H1 (cell line): ENCODE measurements around the gene CCDC197. TPM values are rescaled to one million over a fixed set of nuclear protein-coding genes. Genes with fewer than 3 reads are reported as not detected.

Experiments
- CTCF ChIA-PET: fragments of 300-600 bp; sonication (Branson Sonifier 250); formaldehyde crosslinking; loops from one replicate; lab custom pipeline; 2021; ENCODE audit not compliant: partially characterized antibody; lab: Charles Lee
- POLR2A ChIA-PET: fragments of 300-600 bp; sonication (Branson Sonifier 250); formaldehyde crosslinking; loops from one replicate; lab custom pipeline; 2021; ENCODE audit warnings: inconsistent platforms; ENCODE audit not compliant: partially characterized antibody; lab: Charles Lee
- DNase-seq, 2 experiments: peaks; one replicate each; pipeline versions ENCODE4 v3.0.0 to v3.0.0-alpha.2; 2010 to 2022; ENCODE audit warnings: low spot score in 2 of 2, low read depth in 1 of 2, mixed read lengths in 1 of 2
- FAIRE-seq: peaks from 2 replicates; lab custom pipeline; 2011; peaks lifted over from hg19 to GRCh38; lab: Jason Lieb, UNC
- H2AFZ ChIP-seq: 2 replicates; pipeline ENCODE4 v1.8.1; 2012; ENCODE audit warnings: low read length, inconsistent platforms
- H2AK5ac ChIP-seq: 2 replicates; pipeline ENCODE4 v1.6.1; 2013; ENCODE audit warnings: low read depth, low read length
- H2BK120ac ChIP-seq: replicated peaks from 2 replicates; pipeline ENCODE3; 2013; ENCODE audit warnings: low read depth, low read length, inconsistent platforms
- H2BK12ac ChIP-seq: 2 replicates; pipeline ENCODE4 v1.6.1; 2013; ENCODE audit warnings: low read depth, low read length
- H2BK15ac ChIP-seq: 2 replicates; pipeline ENCODE4 v1.6.1; 2013; ENCODE audit warnings: low read length
- H2BK20ac ChIP-seq: 2 replicates; pipeline ENCODE4 v1.6.1; 2013; ENCODE audit warnings: low read length
- H2BK5ac ChIP-seq: 2 replicates; pipeline ENCODE4 v1.6.1; 2013; ENCODE audit warnings: low read depth, low read length
- H3K14ac ChIP-seq: 2 replicates; pipeline ENCODE4 v1.6.1; 2013; ENCODE audit warnings: inconsistent platforms; ENCODE audit not compliant: insufficient read length
- H3K18ac ChIP-seq: 2 replicates; pipeline ENCODE4 v1.6.1; 2013; ENCODE audit warnings: low read length; ENCODE audit errors: extremely low read depth
- H3K23ac ChIP-seq: 2 replicates; pipeline ENCODE4 v1.6.1; 2013; ENCODE audit warnings: inconsistent platforms; ENCODE audit not compliant: insufficient read length
- H3K23me2 ChIP-seq: 2 replicates; pipeline ENCODE4 v1.6.1; 2013; ENCODE audit warnings: low read depth, low read length
- H3K27ac ChIP-seq: 2 replicates; pipeline ENCODE4 v1.6.1; 2011; ENCODE audit warnings: low read depth, low read length, inconsistent platforms
- H3K27me3 ChIP-seq, 4 experiments: replicated peaks in 1 of 4; 1 replicate in 1 of 4; 2 replicates in 3 of 4; pipeline versions ENCODE4 v1.6.1 to v1.8.1; 2011 to 2013; ENCODE audit warnings: low read length in 3 of 4, mild to moderate bottlenecking in 3 of 4, inconsistent platforms in 2 of 4, mixed read lengths in 2 of 4, moderate library complexity in 1 of 4; ENCODE audit not compliant: control insufficient read depth in 3 of 4, insufficient read depth in 3 of 4; ENCODE audit errors: extremely low read depth in 1 of 4
- H3K36me3 ChIP-seq, 4 experiments: 2 replicates each; pipeline versions ENCODE4 v1.6.1 to v1.8.1; 2011 to 2013; ENCODE audit warnings: mild to moderate bottlenecking in 4 of 4, low read length in 3 of 4, moderate library complexity in 2 of 4, control low read depth in 1 of 4, inconsistent platforms in 1 of 4; ENCODE audit not compliant: insufficient read depth in 4 of 4, control insufficient read depth in 2 of 4
- H3K4ac ChIP-seq: replicated peaks from 2 replicates; pipeline ENCODE3; 2013; ENCODE audit warnings: low read length, low read depth, mixed read lengths, inconsistent platforms; ENCODE audit not compliant: insufficient read length
- H3K4me1 ChIP-seq, 4 experiments: replicated peaks in 1 of 4; 1 replicate in 1 of 4; 2 replicates in 3 of 4; pipeline versions ENCODE4 v1.6.1 to v1.8.1; 2011 to 2013; ENCODE audit warnings: low read length in 3 of 4, inconsistent platforms in 2 of 4, mixed read lengths in 1 of 4; ENCODE audit not compliant: insufficient read depth in 4 of 4, control insufficient read depth in 3 of 4
- H3K4me2 ChIP-seq, 2 experiments: 2 replicates each; pipeline versions ENCODE4 v1.6.1 to v1.8.1; 2011 to 2013; ENCODE audit warnings: low read depth in 2 of 2, low read length in 2 of 2, control low read depth in 1 of 2, inconsistent platforms in 1 of 2, mild to moderate bottlenecking in 1 of 2; ENCODE audit not compliant: insufficient read depth in 1 of 2
- H3K4me3 ChIP-seq, 4 experiments: fragments of 200-600, 300-600 bp in 1 of 4; sonication (generic), shearing (Covaris generic), sonication (Bioruptor Twin) in 1 of 4; 2 replicates each; pipeline versions ENCODE4 v1.5.1 to v1.8.1; 2011 to 2016; ENCODE audit warnings: low read length in 4 of 4, low read depth in 3 of 4, control low read depth in 2 of 4, inconsistent platforms in 2 of 4, mild to moderate bottlenecking in 2 of 4, mixed read lengths in 1 of 4, moderate library complexity in 1 of 4; ENCODE audit not compliant: insufficient read depth in 2 of 4; ENCODE audit errors: extremely low read depth in 1 of 4
- H3K56ac ChIP-seq: replicated peaks from 2 replicates; pipeline ENCODE3; 2013; ENCODE audit warnings: low read depth, mild to moderate bottlenecking, mixed read lengths, low read length, inconsistent platforms; ENCODE audit not compliant: insufficient read length
- H3K79me1 ChIP-seq: 2 replicates; pipeline ENCODE4 v1.6.1; 2013; ENCODE audit warnings: low read depth, low read length, control low read depth
- H3K79me2 ChIP-seq, 2 experiments: 2 replicates each; pipeline versions ENCODE4 v1.6.1 to v1.8.1; 2012 to 2013; ENCODE audit warnings: low read length in 2 of 2, mild to moderate bottlenecking in 2 of 2, inconsistent platforms in 1 of 2; ENCODE audit not compliant: insufficient read depth in 2 of 2, control insufficient read depth in 1 of 2
- H3K9ac ChIP-seq, 4 experiments: replicated peaks in 1 of 4; 1 replicate in 1 of 4; 2 replicates in 3 of 4; pipeline versions ENCODE4 v1.6.1 to v1.8.1; 2011 to 2013; ENCODE audit warnings: low read depth in 3 of 4, low read length in 3 of 4, control low read depth in 2 of 4, mild to moderate bottlenecking in 2 of 4, moderate library complexity in 2 of 4, inconsistent platforms in 1 of 4; ENCODE audit errors: extremely low read depth in 1 of 4
- H3K9me3 ChIP-seq, 2 experiments: 2 replicates each; pipeline versions ENCODE4 v1.6.1 to v1.8.1; 2012 to 2013; ENCODE audit warnings: mild to moderate bottlenecking in 2 of 2, moderate library complexity in 2 of 2, control low read depth in 1 of 2, inconsistent platforms in 1 of 2, low read depth in 1 of 2, low read length in 1 of 2, mixed read lengths in 1 of 2; ENCODE audit not compliant: insufficient read depth in 2 of 2
- H4K20me1 ChIP-seq, 2 experiments: replicated peaks in 1 of 2; 2 replicates each; pipeline versions ENCODE3 to v1.8.1; 2011 to 2013; ENCODE audit warnings: inconsistent platforms in 2 of 2, low read length in 2 of 2, mild to moderate bottlenecking in 1 of 2; ENCODE audit not compliant: insufficient read depth in 2 of 2, control insufficient read depth in 1 of 2
- H4K5ac ChIP-seq: 2 replicates; pipeline ENCODE4 v1.6.1; 2013; ENCODE audit warnings: low read length, low read depth, mixed read lengths, inconsistent platforms; ENCODE audit not compliant: insufficient read length
- H4K8ac ChIP-seq: 2 replicates; pipeline ENCODE4 v1.8.0; 2013; ENCODE audit warnings: mild to moderate bottlenecking, moderate library complexity, low read length, inconsistent platforms; ENCODE audit not compliant: insufficient read depth; ENCODE audit errors: extremely low read depth
- H4K91ac ChIP-seq: replicated peaks from 2 replicates; pipeline ENCODE3; 2013; ENCODE audit warnings: low read length, mixed read lengths, inconsistent platforms; ENCODE audit not compliant: insufficient read length
- ASH2L ChIP-seq: fragments of 200-600, 300-600 bp; sonication (generic); IDR thresholded peaks from one replicate; pipeline ENCODE4 v1.7.1; 2017; ENCODE audit warnings: low read length
- CHD2 ChIP-seq: IDR thresholded peaks from 2 replicates; pipeline ENCODE4 v1.6.1; 2012; ENCODE audit warnings: low read length, improper control_type of control experiment
- CREB1 ChIP-seq: IDR thresholded peaks from 2 replicates; pipeline ENCODE4 v1.6.1; 2012; ENCODE audit warnings: inconsistent platforms
- EGR1 ChIP-seq: IDR thresholded peaks from 2 replicates; pipeline ENCODE4 v1.6.1; 2011; ENCODE audit warnings: low read depth, low read length, borderline replicate concordance
- EP300 ChIP-seq, 2 experiments: IDR thresholded peaks; 1 replicate in 1 of 2; 2 replicates in 1 of 2; pipeline ENCODE4 v1.6.1; 2011 to 2012; ENCODE audit warnings: low read depth in 2 of 2, low read length in 2 of 2, mild to moderate bottlenecking in 2 of 2, borderline replicate concordance in 1 of 2, inconsistent platforms in 1 of 2, moderate library complexity in 1 of 2
- GTF2F1 ChIP-seq: IDR thresholded peaks from 2 replicates; pipeline ENCODE4 v1.6.1; 2012; ENCODE audit warnings: low read depth, low read length, improper control_type of control experiment, borderline replicate concordance
- HDAC2 ChIP-seq, 2 experiments: fragments of 300-600 bp in 1 of 2; sonication (generic) in 1 of 2; IDR thresholded peaks; 2 replicates each; pipeline ENCODE4 v1.6.1; 2011 to 2012; ENCODE audit warnings: low read depth in 2 of 2, low read length in 2 of 2, mild to moderate bottlenecking in 2 of 2, moderate library complexity in 2 of 2, borderline replicate concordance in 1 of 2, inconsistent platforms in 1 of 2
- NRF1 ChIP-seq: IDR thresholded peaks from 2 replicates; pipeline ENCODE4 v1.6.1; 2011; ENCODE audit warnings: mild to moderate bottlenecking, low read depth, low read length, improper control_type of control experiment
- PHF8 ChIP-seq: fragments of 200-600 bp; sonication (generic); conservative IDR thresholded peaks from 2 replicates; pipeline ENCODE4 v1.7.1; 2012; ENCODE audit warnings: low read depth, mild to moderate bottlenecking, inconsistent platforms, low read length, moderate library complexity
- POU5F1 ChIP-seq: IDR thresholded peaks from 2 replicates; pipeline ENCODE4 v1.6.1; 2011; ENCODE audit warnings: low read depth, mild to moderate bottlenecking, low read length, moderate library complexity
- RXRA ChIP-seq: IDR thresholded peaks from 2 replicates; pipeline ENCODE4 v1.6.1; 2011; ENCODE audit warnings: low read depth, mild to moderate bottlenecking, low read length, moderate library complexity; ENCODE audit not compliant: insufficient read depth
- SIN3A ChIP-seq, 2 experiments: IDR thresholded peaks in 1 of 2; conservative IDR thresholded peaks in 1 of 2; 2 replicates each; pipeline ENCODE4 v1.6.1; 2011 to 2012; ENCODE audit warnings: low read length in 2 of 2, improper control_type of control experiment in 1 of 2, low read depth in 1 of 2, mild to moderate bottlenecking in 1 of 2
- SRF ChIP-seq: IDR thresholded peaks from 2 replicates; pipeline ENCODE4 v1.6.1; 2011; ENCODE audit warnings: mild to moderate bottlenecking, low read depth, low read length, moderate library complexity
- SUZ12 ChIP-seq: fragments of 200-600 bp; sonication (generic); IDR thresholded peaks from 2 replicates; pipeline ENCODE4 v1.6.1; 2012; ENCODE audit warnings: mild to moderate bottlenecking, inconsistent platforms, low read length, moderate library complexity, mixed read lengths
- WGBS, 2 experiments: shearing (Covaris generic) in 1 of 2; methylation state at CpG; one replicate each; pipeline versions ENCODE4 v1.1.6 to v1.1.7; 2013 to 2015; ENCODE audit warnings: low lambda C conversion rate in 2 of 2, mixed read lengths in 2 of 2, inconsistent platforms in 1 of 2, low coverage in 1 of 2, missing lambda C conversion rate in 1 of 2; ENCODE audit not compliant: insufficient replicate concordance in 2 of 2, insufficient coverage in 1 of 2, insufficient read length in 1 of 2; ENCODE audit errors: extremely low coverage in 1 of 2, missing lambda C conversion rate in 1 of 2; 5-methylcytosine and 5-hydroxymethylcytosine counted together
- polyA plus RNA-seq, 7 experiments: library from polyadenylated mRNA; depleted of rRNA in 3 of 7; stranded (reverse) in 5 of 7; unstranded in 2 of 7; fragments of >200 nt in 5 of 7; fragments of 200-250 nt in 2 of 7; gene quantifications; 1 replicate in 5 of 7; 2 replicates in 1 of 7; 4 replicates in 1 of 7; pipeline versions ENCODE4 v1.2.1 to v1.2.3, GENCODE V29; 2011 to 2013; ENCODE audit warnings: missing spikeins in 2 of 7, mixed read lengths in 2 of 7
- total RNA-seq: library from RNA; stranded (reverse); fragmentation: NEBNext Ultra II Directional; extraction: Animal tissue kit (Norgen Biotek cat#: 25700); gene quantifications from 2 replicates; pipeline ENCODE4 v1.2.1, GENCODE V29; 2021

The CCDC197 gene
- total and polyA plus RNA-seq, 2 of the 8 experiments (the other 6 are each of a cell fraction or from before 2014, with no cell fraction given), result not detected

DNA sequence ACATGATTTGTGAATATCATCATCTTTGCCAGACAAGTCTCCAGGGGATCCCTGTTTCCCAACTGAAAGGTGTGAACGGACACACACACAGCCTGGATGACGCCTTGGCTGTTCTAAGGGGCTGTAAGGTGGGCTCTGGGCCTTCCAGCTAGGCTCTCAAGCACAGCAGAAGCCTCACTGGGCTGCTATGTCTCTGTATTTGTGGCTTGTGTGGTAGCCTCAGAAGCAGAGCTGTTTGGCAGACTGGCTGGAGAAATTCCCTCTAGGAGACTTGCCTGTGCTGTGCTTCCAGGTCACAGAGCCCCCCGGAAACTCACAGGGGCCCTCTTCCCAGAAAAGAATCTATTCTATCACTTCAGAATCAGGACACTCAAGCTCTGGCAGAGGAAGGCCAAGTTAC is 50.5 kb downstream of the CCDC197 start:
- H2BK15ac ChIP-seq, result no peak overlapping the region
- no peak overlapping the region for H2AFZ ChIP-seq
- no peak overlapping the region for H4K8ac ChIP-seq
- no peak overlapping the region for H2BK5ac ChIP-seq
- H3K23ac ChIP-seq, result no peak overlapping the region
- no peaks in the 10 kb centered on the region; the same call in 1 of the 2 replicates for H3K79me1 ChIP-seq
- H2BK20ac ChIP-seq, result no peak overlapping the region
- H2AK5ac ChIP-seq, result no peak overlapping the region
- WGBS, 2 experiments, result 91% methylated on average over 3 of the region's 3 CpGs; no CpG with 5 or more reads in 1 of the 2 experiments
- H2BK120ac ChIP-seq, result no peak overlapping the region
- H3K9me3 ChIP-seq, result no peaks in the 10 kb centered on the region
- ChIA-PET CTCF (interaction anchor here (1.4 to 17.4 kb wide), 7 partner anchors 10 to 376 kb away, joined by 3 to 148 read pairs (median 6); no protein-coding TSS in a partner anchor), POLR2A (interaction anchor here (0.9 to 1.4 kb wide), 2 partner anchors 11 to 22 kb away, joined by 3 read pairs; no protein-coding TSS in a partner anchor)
- H3K4me1 ChIP-seq, result no peaks in the 10 kb centered on the region; a peak in 1 of 7 replicates
- no peak overlapping the region for H3K27ac ChIP-seq
- H3K79me2 ChIP-seq, result no peaks in the 10 kb centered on the region
- no peak overlapping the region for H4K91ac ChIP-seq
- H3K18ac ChIP-seq, result no peak overlapping the region
- DNase-seq (no peak), FAIRE-seq (no peak)
- H3K56ac ChIP-seq, result no peak overlapping the region
- no peak overlapping the region for H3K4me2 ChIP-seq
- peaks cover 0 to 5% of the 10 kb centered on the region in 2 experiments for H4K20me1 ChIP-seq
- no peak overlapping the region for H2BK12ac ChIP-seq
- H3K27me3 ChIP-seq, result no peaks in the 10 kb centered on the region
- no peaks in the 10 kb centered on the region for H3K23me2 ChIP-seq
- H3K36me3 ChIP-seq, result peaks cover 24 to 71% (median 40%) of the 10 kb centered on the region in 4 experiments
- no peak overlapping the region for H3K4ac ChIP-seq
- no peak overlapping the region for H3K9ac ChIP-seq
- H3K14ac ChIP-seq, result no peak overlapping the region
- no peak overlapping the region for H3K4me3 ChIP-seq
- no peak overlapping the region for H4K5ac ChIP-seq
- TF ChIP-seq SRF (no peak), HDAC2 (IDR thresholded peaks at IDR 0.05; ENCODE audit: borderline replicate concordance in 1 of 2, low read depth in 2 of 2, low read length in 2 of 2) (no peak), PHF8 (no peak), RXRA (no peak), ASH2L (no peak), POU5F1 (no peak), EGR1 (no peak), NRF1 (no peak), CREB1 (no peak), EP300 (IDR thresholded peaks at IDR 0.05; ENCODE audit: borderline replicate concordance in 1 of 2, low read depth in 2 of 2, low read length in 2 of 2) (no peak), SUZ12 (no peak), SIN3A (conservative IDR thresholded peaks at IDR 0.05 in 1 of 2, IDR thresholded peaks at IDR 0.05 in 1 of 2; ENCODE audit: low read depth in 1 of 2, low read length in 2 of 2) (no peak), CHD2 (no peak), GTF2F1 (no peak)
